ENCODE data around the gene SP9.

SP9 gene

DNA sequence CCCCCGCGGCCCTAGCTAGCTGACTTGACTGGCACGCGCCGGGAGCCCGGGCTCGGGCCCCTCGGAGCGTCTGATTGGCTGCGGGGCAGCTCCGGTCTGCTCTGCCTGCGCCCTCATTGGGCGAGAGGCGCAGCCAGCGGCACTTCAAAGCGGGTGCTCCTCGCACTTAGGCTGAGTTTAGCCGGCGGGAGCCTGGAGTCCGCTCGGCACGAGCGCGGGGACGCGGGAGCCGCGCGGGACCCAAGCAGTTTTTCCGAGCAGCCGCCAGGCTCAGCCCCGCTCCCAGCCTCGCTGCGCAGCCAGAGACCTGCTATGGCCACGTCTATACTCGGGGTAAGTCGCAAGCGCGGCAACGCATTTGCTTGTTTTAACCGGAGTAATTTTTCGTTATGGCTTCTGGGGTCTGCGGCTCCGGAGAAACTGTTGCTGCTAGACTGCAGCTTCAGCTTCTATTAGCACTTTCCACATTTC, at the start of gene SP9:
Gene SP9 (plus strand): TSS at position 174 of the 471 bp plus-strand sequence. CDS start 139 bp downstream, at position 313.
- no peak for DNase-seq

DNA sequence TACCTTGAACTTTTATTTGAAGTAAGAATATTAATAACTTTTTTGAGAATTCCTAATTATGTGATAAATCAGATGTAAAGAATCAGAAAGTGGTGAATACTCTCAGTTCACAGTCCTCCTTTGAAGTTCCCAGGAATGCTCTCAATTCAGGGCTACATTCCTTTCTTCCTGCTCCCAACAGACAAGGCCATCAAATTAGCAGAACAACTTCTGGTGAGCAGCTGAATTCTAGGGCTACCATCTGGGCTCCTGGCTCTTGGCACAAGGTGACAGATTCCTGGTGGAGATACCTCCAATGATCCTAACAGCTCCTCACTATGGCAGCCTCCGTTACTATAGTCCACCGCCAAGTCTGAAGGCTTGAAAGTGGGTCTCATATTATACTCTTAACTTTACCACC, 48.6 kb upstream of the SP9 start:
- DNase-seq = no peak

DNA sequence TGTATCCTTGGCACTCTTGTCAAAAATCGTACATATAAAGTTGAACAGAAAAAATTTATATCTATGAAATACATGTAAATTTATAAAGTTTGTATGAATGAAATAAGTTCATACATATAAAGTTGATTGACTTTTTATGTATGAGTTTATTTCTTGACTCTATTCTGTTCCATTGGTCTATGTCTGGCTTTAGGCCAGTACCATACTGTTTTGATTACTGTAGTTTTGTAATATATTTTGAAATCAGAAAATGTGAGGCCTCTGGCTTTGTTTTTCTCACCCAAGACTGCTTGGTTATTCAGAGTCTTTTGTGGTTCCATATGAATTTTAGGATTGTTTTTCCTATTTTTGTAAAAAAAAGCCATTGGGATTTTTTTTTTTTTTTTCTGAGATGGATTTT, 41.8 kb upstream of the SP9 start:
- DNase-seq = no peak

DNA sequence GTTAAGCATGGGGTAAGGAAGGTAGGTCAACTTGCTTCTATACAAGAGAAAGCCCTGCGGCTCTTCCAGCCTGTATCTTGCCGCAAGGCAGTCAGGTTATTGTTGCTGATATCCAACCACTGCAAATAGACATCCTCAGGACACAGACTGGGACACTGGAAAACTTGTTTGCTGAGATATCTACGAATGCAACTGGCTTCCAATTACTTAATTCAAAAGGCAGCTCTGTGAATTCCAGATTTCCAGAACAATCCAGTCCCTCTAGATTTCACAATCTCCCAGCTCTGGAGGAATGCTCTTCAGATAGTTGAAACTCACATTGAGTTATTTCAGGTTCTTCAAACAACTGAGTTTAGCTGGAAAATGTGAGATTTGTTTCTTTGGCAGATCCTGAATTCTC, 34.6 kb upstream of the SP9 start:
- DNase-seq = no peak

DNA sequence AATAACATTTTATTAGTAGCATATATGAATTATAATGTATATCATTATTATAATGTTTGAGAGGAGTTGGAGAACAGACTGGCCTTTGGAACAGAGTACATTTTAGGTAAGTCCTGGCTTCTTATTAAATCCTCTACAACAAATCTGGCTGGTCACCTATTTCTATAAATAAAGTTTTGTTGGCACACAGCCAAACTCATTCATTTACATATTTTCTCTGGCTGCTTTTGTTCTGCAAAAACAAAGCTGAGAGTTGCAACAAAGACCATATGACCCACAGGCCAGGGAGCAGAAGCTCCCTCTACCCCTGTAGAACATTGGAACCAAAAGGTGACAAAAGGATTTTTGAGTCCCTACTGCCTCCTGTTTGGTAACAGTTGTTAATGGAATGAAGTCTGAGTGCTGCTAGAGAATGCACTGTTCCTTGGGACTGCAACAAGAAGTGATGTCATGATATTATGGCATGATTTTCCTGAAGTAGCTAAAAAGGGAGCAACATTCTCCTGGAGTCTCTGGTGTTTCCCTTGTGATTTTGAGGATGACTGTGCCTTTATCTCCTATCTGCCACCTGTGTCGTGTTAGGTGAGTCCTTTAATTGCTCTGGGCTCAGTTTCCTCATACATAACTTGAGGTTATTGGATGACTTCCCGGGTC, 22.0 kb upstream of the SP9 start:
- DNase-seq = no peak

DNA sequence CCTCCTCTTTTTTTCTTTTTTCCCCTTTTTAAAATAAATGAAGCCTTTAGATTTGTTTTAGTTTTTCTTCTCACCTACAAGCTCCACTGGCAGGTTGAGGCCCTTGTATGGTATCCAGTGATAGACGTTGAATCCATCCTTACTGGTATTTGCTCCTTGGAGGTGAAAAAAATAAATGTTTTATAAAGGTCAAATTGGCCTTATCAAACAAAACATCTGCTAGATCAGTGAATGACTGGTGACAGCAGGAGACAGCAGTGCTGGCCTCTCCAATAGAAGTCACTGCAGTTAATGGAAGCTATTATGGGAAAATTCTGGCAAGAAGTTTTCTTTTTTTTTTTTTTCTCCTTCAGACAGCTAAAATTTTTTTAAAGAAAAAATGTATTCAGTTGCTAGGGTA, 12.6 kb upstream of the SP9 start:
- no peak for DNase-seq

DNA sequence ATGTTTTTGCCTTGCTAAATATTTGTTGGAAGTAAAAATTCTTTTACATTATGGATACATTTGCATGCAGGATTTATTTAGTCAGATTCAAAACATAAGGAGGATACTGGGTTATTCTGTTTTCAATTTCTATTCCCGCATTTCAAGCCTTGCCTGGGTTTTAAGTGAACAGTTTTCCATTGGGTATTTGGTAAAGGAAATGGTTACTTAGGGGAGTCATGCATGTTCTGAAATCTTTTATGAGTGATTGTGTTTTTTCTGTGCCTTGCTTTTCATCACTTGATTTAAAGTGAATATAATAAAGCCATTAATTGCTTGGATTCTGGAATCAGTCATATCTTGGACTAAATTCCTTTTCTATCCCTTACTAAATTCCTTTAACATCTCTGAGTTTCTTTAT, 12.0 kb upstream of the SP9 start:
- no peak for DNase-seq

DNA sequence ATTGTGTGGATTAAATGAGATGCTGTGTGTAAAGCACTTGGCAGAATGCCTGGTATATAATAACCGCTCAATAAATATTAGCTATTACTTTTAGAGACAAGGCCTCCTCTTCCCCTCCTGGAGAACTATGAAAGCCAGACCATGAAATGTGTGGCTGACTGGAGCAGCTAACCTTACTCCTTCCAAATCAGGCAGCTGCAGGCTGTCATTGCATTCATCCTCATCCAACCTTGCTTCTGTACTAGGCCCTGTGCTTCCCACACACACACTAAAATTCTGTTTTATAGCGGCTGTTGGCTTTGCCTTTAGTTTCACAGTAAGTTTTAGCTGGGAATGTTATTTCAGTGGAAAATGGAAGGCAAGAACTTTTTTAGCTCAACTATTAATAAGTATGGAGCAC, 10.2 kb upstream of the SP9 start:
- no peak for DNase-seq

DNA sequence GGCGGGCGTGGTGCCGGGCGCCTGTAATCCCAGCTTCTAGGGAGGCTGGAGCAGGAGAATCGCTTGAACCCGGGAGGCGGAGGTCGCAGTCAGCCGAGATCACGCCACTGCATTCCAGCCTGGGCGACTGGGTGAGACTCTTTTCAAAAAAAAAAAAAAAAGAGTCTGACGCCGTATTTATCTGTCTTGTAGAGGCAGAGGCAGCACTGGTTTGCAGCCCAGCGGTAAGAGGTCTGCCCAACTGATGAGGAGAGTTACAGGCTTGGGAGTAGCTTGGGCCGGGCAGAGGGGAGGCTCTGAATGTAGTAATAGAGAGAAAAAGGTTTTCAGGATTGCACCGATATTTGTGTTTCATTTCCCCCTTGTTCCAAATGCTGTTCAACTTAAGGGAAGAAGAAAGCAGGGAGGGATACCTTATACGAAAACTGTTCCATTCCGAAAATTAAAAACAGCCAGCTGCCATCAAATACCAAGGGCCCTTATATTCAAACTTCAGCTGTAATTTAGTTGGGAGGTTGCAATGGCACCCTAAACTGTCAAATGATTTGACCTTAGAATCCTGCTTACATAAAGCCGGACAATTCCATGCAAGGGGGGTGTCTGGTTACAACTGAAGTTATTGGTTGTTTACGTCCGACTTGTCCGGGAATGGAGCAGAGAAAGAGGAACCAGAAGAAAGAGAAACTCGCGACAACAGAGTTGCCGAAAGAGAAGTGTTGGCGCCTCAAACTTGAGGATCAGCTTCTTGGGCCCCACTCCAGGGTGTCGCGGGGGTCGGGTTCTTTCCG, 9.2 kb upstream of the SP9 start:
- no peak for DNase-seq

DNA sequence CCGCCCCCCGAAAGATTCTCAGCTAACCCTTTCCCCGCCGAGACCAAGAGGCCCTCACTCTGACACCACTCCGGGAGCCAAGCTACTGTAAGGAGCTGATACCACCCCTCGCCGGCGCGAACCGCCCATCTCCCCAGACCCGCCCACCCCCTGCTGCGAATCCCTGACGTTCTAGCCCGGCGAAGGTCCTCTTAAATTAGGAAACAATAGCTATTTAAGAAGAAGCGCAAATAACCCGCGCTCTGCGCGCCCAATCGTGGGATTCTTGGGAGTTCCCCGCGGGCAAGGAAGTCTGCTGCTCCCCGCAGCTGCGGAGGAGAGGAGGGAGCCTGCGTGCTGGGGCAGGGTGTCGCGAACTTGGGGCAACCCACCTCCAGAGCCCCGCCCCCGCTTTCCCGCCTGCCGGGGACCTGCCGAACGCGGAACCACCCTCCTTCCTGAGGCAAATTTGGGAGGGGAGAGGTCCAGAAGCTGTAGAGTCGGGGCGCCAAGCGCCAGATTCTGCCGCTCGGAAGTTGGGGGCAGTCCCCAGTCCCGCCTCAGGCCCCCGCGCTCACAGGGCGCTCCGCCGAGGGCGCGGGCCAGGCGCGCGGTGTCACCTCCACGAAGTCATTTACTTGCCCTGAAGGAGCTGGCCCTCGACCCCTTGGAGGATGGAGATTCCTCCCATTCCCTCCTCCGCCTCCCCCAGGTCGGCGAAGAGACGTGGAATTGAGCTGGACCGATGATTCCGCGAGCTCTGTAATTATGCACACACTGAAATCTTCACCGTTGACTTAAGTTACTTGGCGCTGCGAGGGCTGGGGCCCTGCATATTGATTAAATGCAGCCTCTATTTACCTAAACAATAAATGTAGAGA, 8.4 kb upstream of the SP9 start:
- DNase-seq = no peak

DNA sequence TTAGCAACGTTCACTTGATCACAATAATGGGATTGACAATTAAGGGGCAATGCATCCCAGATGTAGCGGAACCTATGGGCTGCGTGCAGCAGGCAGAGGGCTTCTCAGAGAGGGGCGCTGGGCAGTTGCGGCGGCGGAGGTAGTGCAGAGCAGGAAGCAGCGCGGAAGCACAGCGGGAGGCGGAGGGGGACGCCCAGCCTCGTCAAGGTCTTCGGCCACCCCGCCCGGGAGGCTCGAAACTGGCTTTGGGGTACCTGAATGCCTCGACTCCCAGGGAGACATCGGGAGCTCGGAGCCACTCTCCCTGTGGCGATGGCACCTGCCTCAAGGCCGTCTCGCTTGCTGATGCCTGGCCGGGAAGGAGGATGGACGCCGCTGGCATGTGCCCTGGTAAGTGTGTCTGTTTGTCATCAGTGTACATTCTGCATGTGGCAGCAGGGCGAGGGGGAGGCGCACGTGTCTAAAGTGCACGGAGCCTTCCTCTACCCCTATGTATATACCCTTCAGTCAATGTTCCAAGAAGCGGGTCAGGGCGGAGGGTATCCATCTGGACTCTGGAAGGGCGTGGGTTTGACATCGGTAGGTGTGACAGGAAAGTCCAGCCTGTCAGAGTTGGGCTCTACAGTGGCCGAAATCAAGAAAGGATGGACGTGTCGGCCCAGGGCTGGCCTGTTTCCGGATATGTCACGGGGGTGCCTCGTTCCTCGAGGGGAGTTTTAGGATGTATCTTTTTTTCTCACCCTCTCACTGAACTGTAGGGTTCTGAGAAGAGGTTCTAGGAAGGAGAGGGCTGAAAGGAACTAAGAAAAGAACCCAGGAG, 7.5 kb upstream of the SP9 start:
- no peak for DNase-seq

DNA sequence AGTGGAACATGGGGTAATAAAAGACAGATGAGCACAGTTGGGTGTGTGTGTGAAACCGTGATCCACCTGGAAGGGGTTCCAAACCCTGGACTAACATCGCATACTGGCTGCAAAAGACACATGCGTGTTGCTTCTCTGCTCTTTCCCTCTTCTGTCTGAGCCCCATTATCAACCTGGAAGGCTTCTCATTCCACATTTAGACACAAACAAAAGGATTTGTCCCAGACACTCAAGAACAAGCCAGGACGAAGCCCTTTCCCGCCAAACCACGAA, 7.0 kb upstream of the SP9 start:
- no peak for DNase-seq

DNA sequence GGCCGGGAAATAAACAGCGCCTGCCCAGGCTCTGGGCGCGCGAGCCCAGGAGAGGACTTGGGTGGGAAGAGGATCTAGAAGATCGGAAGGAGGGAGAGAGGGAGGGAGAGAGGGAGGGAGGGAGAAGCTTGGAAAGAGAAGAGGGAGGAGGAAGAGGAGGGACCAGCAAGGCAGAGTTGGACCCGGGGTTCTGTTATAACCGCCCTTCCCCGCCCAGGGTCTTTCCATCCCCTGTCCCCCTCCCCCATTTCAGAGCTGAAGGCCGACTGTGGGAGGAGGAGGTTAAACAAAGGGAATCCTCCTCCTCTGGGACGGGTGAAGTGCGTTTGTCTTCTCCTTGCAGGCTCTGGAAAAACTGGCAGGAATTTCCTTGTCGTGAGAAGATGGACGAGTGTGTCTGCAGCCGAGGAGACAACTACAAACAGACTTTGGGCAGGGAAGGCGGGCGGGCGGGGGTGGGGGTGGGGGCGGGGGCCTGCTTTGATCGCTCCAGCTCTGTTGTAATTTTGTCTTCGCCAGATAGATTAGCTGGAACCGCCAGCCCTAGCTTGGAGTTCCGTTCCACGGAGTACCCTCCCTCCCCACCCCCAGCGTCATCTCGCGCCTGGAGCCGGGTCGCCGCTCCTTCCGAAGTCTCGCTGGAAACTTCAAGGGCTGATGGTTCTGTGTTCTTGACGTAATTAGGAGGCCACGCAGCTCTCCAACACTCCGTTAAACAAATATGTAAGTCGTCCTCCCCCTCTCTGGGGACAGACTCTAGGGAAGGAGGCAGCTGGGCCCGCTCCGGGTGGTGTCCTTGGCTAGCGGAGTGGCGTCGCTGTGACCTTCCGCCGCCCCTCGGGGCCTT, 6.4 kb upstream of the SP9 start:
- DNase-seq = no peak

DNA sequence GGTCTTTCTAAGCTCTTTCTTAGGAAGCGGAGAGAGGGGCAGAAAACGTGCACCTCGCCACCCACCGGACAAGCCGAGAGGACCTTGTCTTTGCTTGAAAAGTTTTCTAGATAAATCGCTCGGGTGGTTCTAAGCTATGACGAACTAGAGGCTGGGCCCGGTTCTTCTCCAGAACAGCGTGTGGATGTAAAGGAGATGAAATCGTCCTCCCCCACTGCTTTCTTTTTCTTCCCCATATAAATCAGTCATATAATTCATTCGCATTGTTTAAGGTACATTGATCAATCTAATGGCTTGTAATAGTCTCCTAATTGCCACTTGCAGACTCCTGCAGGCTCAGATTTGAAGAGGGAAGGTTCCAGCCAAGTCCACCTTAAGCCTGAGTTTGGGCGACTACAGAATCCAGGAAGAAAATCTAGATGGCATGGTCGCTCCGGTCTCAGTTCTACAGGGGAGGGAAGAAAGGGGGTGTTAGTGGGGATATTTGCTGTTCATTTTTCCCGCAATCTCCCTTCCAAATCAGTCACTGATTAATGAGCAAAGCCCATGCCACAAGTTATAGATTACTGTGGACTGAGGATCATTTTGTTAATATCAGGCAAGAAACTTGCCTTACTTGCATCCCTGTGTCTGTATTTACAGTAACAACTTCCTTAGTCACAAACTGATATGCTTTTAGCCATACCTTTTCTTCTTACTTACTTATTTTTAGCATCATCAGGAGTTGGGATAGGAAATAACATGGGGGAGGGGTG, 5.6 kb upstream of the SP9 start:
- DNase-seq = no peak

DNA sequence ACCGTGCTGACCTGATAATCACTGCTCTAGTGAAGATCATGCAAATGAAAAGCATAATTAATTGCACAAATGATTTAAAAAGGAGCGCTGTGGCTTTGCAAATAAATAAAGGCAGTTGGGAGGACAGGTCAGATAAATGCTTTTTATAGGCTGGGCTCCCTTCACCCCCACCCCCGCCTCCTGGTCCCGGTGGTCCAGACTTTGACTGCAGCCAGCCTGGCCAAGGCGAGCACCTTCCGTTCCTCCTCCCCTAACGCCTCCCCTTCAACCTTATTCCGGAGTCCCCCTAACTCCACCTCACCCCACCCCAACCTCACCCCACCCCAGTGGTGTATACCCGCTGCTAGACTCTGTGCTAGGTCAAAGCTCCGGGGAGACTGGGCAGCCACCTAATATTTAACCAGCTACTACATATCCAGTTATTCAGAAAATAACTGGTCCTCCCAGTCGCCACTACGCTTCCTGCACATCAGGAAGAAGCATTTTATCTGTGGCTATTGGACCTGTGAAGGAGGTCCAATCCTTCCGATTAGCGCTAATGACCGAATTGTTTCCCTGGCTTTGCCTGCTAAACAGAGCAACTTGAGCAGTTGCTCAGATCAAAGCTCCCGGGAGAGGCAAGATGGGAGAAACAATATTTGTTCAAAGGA, 3.7 kb upstream of the SP9 start:
- no peak for DNase-seq

DNA sequence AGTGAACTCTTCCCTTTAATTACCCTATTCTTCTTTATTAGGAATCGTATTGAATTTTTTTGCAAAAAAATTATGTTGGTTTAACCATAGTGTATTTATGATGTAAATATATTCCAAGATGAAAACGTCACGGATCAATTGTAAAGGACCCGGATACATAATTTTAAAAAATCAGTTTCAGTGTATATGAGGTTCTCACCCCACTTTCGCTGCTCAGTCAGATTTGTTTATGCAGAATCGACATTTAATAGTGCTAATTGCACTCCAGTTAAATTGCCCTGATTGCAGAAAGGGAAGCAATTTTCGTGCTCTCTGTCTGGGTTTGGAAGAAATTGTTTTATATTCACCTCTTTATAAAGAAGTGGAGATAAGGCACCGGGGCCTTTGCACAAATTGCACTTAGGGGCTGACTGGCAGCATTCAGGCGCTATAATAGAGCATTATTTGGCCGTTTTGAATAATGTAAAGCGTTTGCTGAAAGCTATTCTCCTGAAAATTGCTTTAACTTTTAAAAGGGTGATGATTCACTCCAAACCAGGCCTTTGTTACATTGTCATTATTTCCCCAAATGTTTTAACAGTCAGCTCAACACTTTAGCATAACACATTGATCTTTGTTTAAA, 3.0 kb upstream of the SP9 start:
- no peak for DNase-seq

DNA sequence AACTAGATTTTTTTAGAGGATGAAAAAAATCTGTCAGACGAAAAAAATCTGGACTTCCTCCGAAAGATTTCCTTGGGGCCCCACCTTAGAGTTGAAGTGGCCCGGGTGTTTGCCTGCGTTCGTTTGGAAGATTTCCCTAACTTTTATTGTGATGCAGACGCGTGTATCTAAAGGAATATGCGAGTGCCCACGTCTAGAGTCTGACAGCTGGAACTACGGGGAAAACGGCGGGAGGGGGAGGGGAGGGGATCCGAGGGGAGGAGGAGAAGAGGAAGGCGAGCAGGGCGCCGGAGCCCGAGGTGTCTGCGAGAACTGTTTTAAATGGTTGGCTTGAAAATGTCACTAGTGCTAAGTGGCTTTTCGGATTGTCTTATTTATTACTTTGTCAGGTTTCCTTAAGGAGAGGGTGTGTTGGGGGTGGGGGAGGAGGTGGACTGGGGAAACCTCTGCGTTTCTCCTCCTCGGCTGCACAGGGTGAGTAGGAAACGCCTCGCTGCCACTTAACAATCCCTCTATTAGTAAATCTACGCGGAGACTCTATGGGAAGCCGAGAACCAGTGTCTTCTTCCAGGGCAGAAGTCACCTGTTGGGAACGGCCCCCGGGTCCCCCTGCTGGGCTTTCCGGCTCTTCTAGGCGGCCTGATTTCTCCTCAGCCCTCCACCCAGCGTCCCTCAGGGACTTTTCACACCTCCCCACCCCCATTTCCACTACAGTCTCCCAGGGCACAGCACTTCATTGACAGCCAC, 2.4 kb upstream of the SP9 start:
- DNase-seq = no peak

DNA sequence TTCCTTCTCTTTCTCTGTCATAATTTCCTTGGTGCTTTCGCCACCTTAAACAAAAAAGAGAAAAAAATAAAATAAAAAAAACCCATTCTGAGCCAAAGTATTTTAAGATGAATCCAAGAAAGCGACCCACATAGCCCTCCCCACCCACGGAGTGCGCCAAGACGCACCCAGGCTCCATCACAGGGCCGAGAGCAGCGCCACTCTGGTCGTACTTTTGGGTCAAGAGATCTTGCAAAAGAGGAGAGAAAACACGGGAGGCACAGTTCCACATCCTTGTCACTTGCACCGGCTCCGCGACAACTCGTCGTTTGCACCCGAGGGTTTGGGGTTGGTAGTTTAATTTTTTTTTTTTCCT, 1.8 kb upstream of the SP9 start:
- DNase-seq = no peak
